Measurements from ENCODE around the gene SMIM14. TPM values are rescaled to one million over a fixed set of nuclear protein-coding genes. Genes with fewer than 3 reads are reported as not detected.

The SMIM14 gene
- total RNA-seq, 1 experiment from 2014 or later: 14.5 TPM

DNA sequence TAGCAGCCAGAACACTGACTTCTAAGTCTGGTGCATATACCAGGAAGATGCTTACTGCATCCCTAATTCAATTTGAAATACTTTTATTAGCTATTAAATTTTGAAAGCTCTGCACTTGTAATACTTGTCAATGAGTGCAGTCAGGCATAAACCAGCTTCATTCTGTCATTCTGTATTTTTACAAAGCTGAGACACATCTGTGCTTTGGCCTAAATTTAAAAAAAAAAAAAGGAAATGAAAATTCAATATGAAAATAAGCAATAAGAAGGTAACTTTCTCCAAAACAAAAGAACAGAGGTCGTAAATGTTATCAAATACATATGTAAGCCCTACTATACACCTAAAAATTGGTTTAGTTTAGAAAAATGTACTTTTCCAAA lies 7.0 kb downstream of the SMIM14 start:
- Histone ChIP-seq H3K27ac (ENCODE audit: low read depth, low read length, poor library complexity, severe bottlenecking) (no peak overlapping the region), H3K4me1 (ENCODE audit: insufficient read depth, low read length, poor library complexity, severe bottlenecking) (peaks cover 3% of the 10 kb centered on the region), H3K27me3 (replicated peaks; ENCODE audit: insufficient read depth, low read depth, low read length, poor library complexity) (no peaks in the 10 kb centered on the region), H3K9me3 (ENCODE audit: low read depth, low read length, poor library complexity, severe bottlenecking) (no peaks in the 10 kb centered on the region), H3K36me3 (ENCODE audit: insufficient read depth, low read length, poor library complexity, severe bottlenecking) (no peaks in the 10 kb centered on the region), H3K4me3 (ENCODE audit: low read depth, low read length, poor library complexity, severe bottlenecking) (no peak overlapping the region)
- intact Hi-C loops (cut with micrococcal nuclease; ENCODE audit: unreplicated experiment): loop anchor here (10.0 kb wide), 1 partner anchor 343 kb away; the partner anchor contains the start of gene PDS5A
- TF ChIP-seq, protein P1, sequence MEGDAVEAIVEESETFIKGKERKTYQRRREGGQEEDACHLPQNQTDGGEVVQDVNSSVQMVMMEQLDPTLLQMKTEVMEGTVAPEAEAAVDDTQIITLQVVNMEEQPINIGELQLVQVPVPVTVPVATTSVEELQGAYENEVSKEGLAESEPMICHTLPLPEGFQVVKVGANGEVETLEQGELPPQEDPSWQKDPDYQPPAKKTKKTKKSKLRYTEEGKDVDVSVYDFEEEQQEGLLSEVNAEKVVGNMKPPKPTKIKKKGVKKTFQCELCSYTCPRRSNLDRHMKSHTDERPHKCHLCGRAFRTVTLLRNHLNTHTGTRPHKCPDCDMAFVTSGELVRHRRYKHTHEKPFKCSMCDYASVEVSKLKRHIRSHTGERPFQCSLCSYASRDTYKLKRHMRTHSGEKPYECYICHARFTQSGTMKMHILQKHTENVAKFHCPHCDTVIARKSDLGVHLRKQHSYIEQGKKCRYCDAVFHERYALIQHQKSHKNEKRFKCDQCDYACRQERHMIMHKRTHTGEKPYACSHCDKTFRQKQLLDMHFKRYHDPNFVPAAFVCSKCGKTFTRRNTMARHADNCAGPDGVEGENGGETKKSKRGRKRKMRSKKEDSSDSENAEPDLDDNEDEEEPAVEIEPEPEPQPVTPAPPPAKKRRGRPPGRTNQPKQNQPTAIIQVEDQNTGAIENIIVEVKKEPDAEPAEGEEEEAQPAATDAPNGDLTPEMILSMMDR (conservative IDR thresholded peaks at IDR 0.05; ENCODE audit: low read depth, low read length): no peak
- TF ChIP-seq EZH2 (IDR thresholded peaks at IDR 0.05; ENCODE audit: borderline replicate concordance, low read depth, low read length, poor library complexity, severe bottlenecking): no peak
- ChIA-PET POLR2A (ENCODE audit: low non-redundant PET) (no interaction called here), CTCF (interaction anchor here (0.7 kb wide), 1 partner anchor 693 kb away, joined by 4 read pairs; no protein-coding TSS in a partner anchor)
- no TSS peak for BruUV-seq (replicated peaks)
- no peak for DNase-seq (ENCODE audit: low spot score)

DNA sequence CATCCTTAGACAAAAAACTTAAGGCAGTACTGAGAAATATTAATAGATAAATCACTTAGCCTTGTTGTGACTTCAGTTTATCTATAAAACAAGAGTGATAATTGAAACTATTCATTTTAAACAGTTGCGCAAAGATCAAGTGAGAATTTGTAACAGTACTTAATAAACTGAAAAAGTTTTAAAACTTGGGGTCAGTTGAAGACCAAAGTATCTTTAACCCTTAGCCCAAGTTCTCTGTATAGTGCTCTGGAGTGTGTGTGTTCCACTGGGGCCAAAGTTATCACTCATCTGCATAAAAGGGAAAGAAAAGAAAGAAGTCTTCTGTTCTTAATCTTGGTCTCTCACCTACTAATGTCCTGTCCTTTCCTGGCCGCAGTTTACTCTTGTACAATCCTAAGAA lies 11.3 kb downstream of the SMIM14 start:
- no peaks in the 10 kb centered on the region for H3K9me3 ChIP-seq (ENCODE audit: low read depth, low read length, poor library complexity, severe bottlenecking)
- H3K27me3 ChIP-seq (replicated peaks; ENCODE audit: insufficient read depth, low read depth, low read length, poor library complexity): no peaks in the 10 kb centered on the region
- CTCF ChIA-PET: no interaction called here
- no TSS peak for BruUV-seq (replicated peaks)
- H3K4me3 ChIP-seq (ENCODE audit: low read depth, low read length, poor library complexity, severe bottlenecking): no peak overlapping the region
- H3K27ac ChIP-seq (ENCODE audit: low read depth, low read length, poor library complexity, severe bottlenecking): no peak overlapping the region
- POLR2A ChIA-PET (ENCODE audit: low non-redundant PET): no interaction called here
- H3K4me1 ChIP-seq (ENCODE audit: insufficient read depth, low read length, poor library complexity, severe bottlenecking): no peaks in the 10 kb centered on the region
- DNase-seq (ENCODE audit: low spot score): no peak
- intact Hi-C loops (cut with micrococcal nuclease; ENCODE audit: unreplicated experiment): no loop called here
- TF ChIP-seq, protein P1 (conservative IDR thresholded peaks at IDR 0.05; ENCODE audit: low read depth, low read length): no peak
- no peak for TF ChIP-seq EZH2 (IDR thresholded peaks at IDR 0.05; ENCODE audit: borderline replicate concordance, low read depth, low read length, poor library complexity, severe bottlenecking)
- no peaks in the 10 kb centered on the region for H3K36me3 ChIP-seq (ENCODE audit: insufficient read depth, low read length, poor library complexity, severe bottlenecking)

DNA sequence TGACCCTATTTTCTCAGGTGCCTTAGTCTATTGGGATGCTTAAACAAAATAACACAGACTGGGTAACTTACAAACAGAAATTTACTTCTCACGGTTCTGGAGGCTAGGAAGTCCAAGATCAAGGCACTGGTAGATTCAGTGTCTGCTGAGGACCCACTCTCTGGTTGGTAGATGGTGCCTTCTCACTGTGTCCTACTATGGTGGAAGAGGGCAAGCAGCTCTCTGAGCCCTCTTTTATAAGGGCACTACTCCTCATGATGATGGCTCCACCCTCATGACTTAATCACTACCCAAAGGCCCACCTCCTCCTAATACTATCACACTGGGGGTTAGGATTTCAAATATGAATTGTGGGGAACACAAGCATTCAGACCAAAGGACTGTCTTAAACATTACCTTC lies 11.8 kb downstream of the SMIM14 start:
- ChIA-PET POLR2A (ENCODE audit: low non-redundant PET) (no interaction called here), CTCF (no interaction called here)
- BruUV-seq (replicated peaks): no TSS peak
- Histone ChIP-seq H3K27ac (ENCODE audit: low read depth, low read length, poor library complexity, severe bottlenecking) (no peak overlapping the region), H3K4me3 (ENCODE audit: low read depth, low read length, poor library complexity, severe bottlenecking) (no peak overlapping the region), H3K9me3 (ENCODE audit: low read depth, low read length, poor library complexity, severe bottlenecking) (no peaks in the 10 kb centered on the region), H3K36me3 (ENCODE audit: insufficient read depth, low read length, poor library complexity, severe bottlenecking) (no peaks in the 10 kb centered on the region), H3K4me1 (ENCODE audit: insufficient read depth, low read length, poor library complexity, severe bottlenecking) (no peaks in the 10 kb centered on the region), H3K27me3 (replicated peaks; ENCODE audit: insufficient read depth, low read depth, low read length, poor library complexity) (no peaks in the 10 kb centered on the region)
- DNase-seq (ENCODE audit: low spot score): no peak
- intact Hi-C loops (cut with micrococcal nuclease; ENCODE audit: unreplicated experiment): no loop called here
- TF ChIP-seq EZH2 (IDR thresholded peaks at IDR 0.05; ENCODE audit: borderline replicate concordance, low read depth, low read length, poor library complexity, severe bottlenecking): no peak
- TF ChIP-seq, protein P1 (conservative IDR thresholded peaks at IDR 0.05; ENCODE audit: low read depth, low read length): no peak
